HEK293T (cell line): ENCODE results near the gene CNIH1.

Experiments used
- ARNT ChIP-seq: fragments of 450-650 bp; IDR thresholded peaks from 2 replicates; pipeline ENCODE4 v1.6.1; 2017; ENCODE audit warnings: mild to moderate bottlenecking
- BHLHE40 ChIP-seq: fragments of 450-650 bp; IDR thresholded peaks from 2 replicates; pipeline ENCODE4 v1.6.1; 2016; ENCODE audit warnings: mild to moderate bottlenecking, moderate library complexity, borderline replicate concordance
- ELF4 ChIP-seq: fragments of 450-650 bp; IDR thresholded peaks from 2 replicates; pipeline ENCODE4 v1.6.1; 2017; ENCODE audit warnings: antibody characterized with exemption
- FOXA1 ChIP-seq: fragments of 450-650 bp; IDR thresholded peaks from 2 replicates; pipeline ENCODE4 v1.6.1; 2016; ENCODE audit warnings: mild to moderate bottlenecking
- FOXK2 ChIP-seq: fragments of 450-650 bp; IDR thresholded peaks from 2 replicates; pipeline ENCODE4 v1.6.1; 2016; ENCODE audit warnings: mild to moderate bottlenecking
- FOXM1 ChIP-seq: fragments of 450-650 bp; IDR thresholded peaks from 2 replicates; pipeline ENCODE4 v1.6.1; 2017; ENCODE audit warnings: mild to moderate bottlenecking, borderline replicate concordance
- HDGF ChIP-seq: fragments of 450-650 bp; IDR thresholded peaks from 2 replicates; pipeline ENCODE4 v1.6.1; 2017; ENCODE audit warnings: antibody characterized with exemption, borderline replicate concordance
- LEF1 ChIP-seq: fragments of 450-650 bp; IDR thresholded peaks from 2 replicates; pipeline ENCODE4 v1.6.1; 2017; ENCODE audit warnings: mild to moderate bottlenecking, borderline replicate concordance
- NFRKB ChIP-seq: fragments of 450-650 bp; IDR thresholded peaks from 2 replicates; pipeline ENCODE4 v1.6.1; 2016; ENCODE audit warnings: mild to moderate bottlenecking, moderate library complexity
- SP1 ChIP-seq: fragments of 450-650 bp; IDR thresholded peaks from 2 replicates; pipeline ENCODE4 v1.6.1; 2017
- SUZ12 ChIP-seq: fragments of 450-650 bp; IDR thresholded peaks from 2 replicates; pipeline ENCODE4 v1.6.1; 2016; ENCODE audit warnings: mild to moderate bottlenecking
- TARDBP ChIP-seq: fragments of 450-650 bp; IDR thresholded peaks from 2 replicates; pipeline ENCODE4 v1.6.1; 2016
- ZNF384 ChIP-seq: fragments of 450-650 bp; IDR thresholded peaks from 2 replicates; pipeline ENCODE4 v1.6.1; 2016
- TF ChIP-seq, protein P1 (sequence below): fragments of 450-650 bp; IDR thresholded peaks from 2 replicates; pipeline ENCODE4 v1.6.1; 2016

DNA sequence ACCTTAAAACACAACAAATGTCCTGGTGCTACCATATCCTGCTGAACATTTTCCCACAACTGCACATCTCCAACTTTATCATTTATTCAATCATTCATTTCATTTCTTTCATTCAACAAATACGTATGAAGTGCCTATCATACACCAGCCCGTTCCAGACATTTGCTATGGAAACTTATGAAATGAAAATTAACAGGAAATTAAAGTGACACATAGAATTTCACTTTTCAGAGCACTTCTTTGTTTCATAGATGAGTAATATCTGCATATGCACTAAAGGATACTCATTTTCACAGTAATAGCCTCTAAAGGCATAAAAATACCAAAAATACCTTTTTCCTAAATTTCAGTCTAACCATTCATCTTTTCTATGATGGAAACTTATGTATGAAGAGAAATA lies 12.6 kb downstream of the CNIH1 start:
- no peak for TF ChIP-seq LEF1
- TF ChIP-seq FOXA1 = no peak
- TF ChIP-seq FOXK2 = no peak
- no peak for TF ChIP-seq BHLHE40
- no peak for TF ChIP-seq ELF4
- TF ChIP-seq SP1 = no peak
- no peak for TF ChIP-seq NFRKB
- TF ChIP-seq FOXM1 = no peak
- TF ChIP-seq SUZ12 = no peak
- TF ChIP-seq HDGF = no peak
- no peak for TF ChIP-seq ARNT
- no peak for TF ChIP-seq ZNF384
- TF ChIP-seq, protein P1, sequence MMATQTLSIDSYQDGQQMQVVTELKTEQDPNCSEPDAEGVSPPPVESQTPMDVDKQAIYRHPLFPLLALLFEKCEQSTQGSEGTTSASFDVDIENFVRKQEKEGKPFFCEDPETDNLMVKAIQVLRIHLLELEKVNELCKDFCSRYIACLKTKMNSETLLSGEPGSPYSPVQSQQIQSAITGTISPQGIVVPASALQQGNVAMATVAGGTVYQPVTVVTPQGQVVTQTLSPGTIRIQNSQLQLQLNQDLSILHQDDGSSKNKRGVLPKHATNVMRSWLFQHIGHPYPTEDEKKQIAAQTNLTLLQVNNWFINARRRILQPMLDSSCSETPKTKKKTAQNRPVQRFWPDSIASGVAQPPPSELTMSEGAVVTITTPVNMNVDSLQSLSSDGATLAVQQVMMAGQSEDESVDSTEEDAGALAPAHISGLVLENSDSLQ = no peak
- no peak for TF ChIP-seq TARDBP
